Breast epithelium (tissue), 3 donors: Measurements from ENCODE around the gene NNAT.

Experiments
- CTCF ChIP-seq, 3 donors: fragments of 450-650 bp; IDR thresholded peaks; one replicate each; pipeline ENCODE4 v1.5.1; 2016 to 2017; ENCODE audit warnings: antibody characterized with exemption in 3 of 3, mild to moderate bottlenecking in 3 of 3, moderate library complexity in 3 of 3
- POLR2A ChIP-seq: fragments of 450-650 bp; IDR thresholded peaks from one replicate; pipeline ENCODE4 v1.6.1; 2016; ENCODE audit warnings: antibody characterized with exemption, mild to moderate bottlenecking, moderate library complexity
- POLR2AphosphoS5 ChIP-seq, 3 donors: sonication (generic); formaldehyde crosslinking; IDR thresholded peaks; one replicate each; pipeline ENCODE4 v1.6.1; 2017; ENCODE audit warnings: antibody characterized with exemption in 3 of 3

GRCh38 chr20:37567671-37568588, 46.9 kb downstream of the NNAT start:
- TF ChIP-seq CTCF (IDR thresholded peaks at IDR 0.05) (no peak), POLR2A (no peak), POLR2AphosphoS5 (IDR thresholded peaks at IDR 0.05) (no peak)
